ENCODE measurements around the gene ESYT2.

ESYT2 gene

DNA sequence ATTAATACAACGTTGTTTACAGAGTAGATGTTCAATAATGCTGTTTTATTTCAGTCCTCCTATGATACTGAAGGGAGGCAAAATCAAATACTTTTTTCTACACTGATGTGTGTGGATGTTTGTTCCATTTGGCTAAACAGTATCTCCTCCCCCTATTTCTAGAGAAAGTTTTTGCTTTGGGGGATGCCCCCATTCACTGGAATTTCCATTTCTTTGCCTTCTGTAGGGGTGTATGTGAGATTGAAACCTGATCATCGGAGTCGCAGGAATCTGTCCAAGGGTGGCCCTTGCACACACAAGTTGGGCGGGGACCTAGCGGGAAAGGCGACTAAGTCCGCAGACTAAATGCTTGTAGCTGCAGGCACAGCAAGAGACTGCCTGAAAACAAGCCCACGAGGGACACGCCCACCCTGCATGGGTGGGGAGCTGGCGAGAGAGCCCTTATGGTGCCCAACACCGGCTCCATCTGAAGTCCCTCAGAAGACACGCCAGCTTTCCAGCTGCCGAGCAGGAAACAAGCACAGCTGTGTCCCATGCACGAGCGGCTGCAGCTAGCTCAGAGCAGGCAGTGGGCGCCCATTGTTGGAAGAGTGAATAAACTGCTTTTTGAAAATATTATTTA lies 58.0 kb downstream of the ESYT2 start:
- no peak for DNase-seq (ENCODE audit: low read depth, low spot score)

DNA sequence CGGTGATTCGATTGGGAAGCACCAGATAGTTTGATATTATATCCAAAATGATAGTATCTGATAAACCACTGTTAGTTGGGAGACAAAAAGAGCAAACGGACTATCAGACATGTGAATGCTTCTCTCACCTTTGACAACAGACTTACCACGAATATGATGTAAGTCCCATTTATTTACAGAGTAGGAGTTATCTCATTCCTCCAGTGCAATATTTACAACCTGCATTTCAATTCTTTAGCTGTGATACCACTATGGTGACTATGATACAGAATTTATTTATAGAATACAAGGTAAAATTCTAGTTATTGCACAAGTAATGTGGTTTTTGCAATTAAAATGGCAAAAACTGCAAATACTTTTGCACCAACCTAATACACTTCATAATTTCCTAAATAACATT lies 61.6 kb downstream of the ESYT2 start:
- no peak for DNase-seq (ENCODE audit: low read depth, low spot score)

DNA sequence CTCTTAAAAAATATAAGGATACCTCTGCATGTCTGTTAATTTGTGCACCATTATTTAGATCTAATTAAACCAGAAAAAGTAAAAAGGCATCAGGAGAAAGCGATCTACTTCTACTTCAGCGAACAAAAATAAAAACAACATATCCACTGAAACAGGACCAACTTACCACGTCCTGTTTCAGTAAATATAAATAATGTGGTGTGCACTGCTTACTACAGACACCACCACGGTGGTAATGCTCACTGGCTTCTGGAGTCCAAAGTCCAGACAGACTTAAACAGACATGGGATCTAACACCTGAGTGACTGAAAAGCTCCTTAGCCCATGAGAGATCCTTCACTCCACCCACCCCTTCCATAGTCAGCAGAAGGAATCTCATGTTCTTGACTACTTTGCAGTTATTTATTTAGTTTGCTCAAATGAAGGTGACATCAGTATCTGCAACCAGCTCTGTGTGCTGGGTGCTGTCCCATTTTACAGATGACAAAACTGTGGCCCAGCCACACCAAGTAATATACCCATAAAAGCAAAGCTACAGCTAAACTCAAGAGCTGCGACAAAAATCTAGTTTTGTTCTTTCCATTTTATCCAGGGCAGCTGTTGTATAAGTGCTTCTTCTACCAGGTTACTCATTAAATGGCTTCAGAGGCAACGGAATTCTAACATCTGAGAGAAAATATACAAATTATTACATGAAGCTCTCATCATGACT lies 62.6 kb downstream of the ESYT2 start:
- no peak for DNase-seq (ENCODE audit: low read depth, low spot score)

DNA sequence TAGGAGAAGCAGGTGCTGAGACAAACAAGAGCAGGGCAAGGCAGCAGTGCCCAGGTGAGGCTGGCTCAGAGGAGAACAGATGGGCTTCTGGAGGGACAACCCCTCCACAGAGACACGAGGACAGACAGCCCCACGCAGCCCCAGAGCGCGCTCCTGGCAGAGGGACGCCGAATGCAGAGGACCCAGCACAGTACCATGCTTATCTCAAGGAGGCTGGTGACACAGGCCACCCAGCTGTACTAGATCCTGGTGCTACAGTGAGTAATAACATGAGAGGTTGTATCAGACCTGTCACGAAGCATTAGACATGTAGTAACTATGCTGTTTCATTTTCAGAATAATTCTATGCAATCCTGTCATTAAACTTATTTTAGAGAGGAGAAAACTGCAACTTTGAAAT lies 64.3 kb downstream of the ESYT2 start:
- DNase-seq (ENCODE audit: low read depth, low spot score): no peak

DNA sequence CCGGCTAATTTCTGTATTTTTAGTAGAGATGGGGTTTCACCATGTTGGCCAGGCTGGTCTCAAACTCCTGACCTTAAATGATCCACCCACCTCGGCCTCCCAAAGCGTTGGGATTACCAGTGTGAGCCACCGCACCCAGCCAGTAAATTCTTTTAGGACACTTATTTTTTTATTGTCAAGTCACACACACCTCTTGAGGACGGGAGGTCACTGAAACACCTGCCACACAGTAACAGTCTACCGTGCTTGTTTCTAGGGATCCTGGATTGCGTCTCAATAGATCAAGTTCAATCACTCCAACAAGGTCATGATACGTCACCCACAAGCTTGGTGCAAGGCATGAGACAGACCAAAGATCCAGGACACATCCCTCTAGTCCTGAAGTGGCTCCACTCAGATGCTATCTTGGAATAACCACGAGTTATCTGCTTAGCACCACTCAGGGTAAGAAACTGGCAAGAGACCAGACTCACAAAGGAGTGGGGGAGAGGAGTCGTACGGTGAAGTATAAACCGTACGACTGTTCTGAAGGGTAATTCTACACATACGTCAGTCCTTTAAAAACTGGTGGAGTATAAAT lies 65.8 kb downstream of the ESYT2 start:
- no peak for DNase-seq (ENCODE audit: low read depth, low spot score)

DNA sequence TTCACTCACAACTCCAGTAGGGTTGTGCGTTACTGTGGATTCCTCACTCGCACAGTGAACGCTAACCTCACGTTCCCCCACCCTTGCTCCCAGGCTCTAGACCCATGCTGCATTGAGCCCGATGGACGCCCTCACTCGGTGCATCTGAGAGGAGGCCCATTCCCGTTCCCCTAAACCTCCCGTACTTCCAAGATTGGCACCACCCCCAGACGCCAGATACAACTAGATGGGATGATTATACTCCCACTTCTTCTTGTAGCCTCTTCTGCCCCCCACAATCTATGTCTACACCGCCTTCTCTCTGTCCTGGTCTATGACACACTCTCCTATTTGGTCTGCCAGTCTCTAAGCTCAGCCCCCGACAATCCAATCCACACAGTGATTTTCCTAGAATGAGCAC lies 67.4 kb downstream of the ESYT2 start:
- no peak for DNase-seq (ENCODE audit: low read depth, low spot score)

DNA sequence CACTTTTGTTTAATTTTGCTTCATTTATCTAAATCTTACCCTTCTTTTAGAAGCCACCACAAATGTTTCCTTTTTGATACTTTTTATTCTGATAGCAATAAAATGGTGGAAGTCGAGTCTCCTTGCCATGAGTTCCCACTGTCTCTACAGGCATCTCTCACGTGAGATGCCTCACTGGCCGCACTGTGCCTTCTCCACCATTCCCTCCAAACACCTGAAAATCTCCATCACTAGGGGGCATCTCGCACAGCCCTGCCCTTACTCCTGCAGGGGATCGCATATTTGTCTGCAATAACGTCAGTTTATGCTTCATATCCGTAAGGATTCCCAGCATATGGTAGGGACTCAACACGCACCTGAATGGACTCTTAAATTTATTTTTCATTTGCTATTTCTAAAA lies 68.4 kb downstream of the ESYT2 start:
- no peak for DNase-seq (ENCODE audit: low read depth, low spot score)

DNA sequence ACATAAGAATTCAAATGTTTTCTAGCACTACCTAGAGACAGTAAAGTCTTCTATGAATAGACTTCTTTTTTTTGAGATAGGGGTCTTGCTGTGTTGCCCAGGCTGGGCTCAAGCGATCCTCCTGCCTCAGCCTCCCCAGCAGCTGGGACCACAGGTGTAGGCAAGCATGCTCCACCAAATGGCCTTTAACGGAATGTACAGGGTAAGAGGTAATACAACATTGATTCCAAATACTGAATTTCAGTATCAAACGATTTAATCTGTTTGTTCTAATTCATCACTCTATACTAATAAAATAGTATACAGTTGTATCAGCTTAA lies 68.9 kb downstream of the ESYT2 start:
- no peak for DNase-seq (ENCODE audit: low read depth, low spot score)

DNA sequence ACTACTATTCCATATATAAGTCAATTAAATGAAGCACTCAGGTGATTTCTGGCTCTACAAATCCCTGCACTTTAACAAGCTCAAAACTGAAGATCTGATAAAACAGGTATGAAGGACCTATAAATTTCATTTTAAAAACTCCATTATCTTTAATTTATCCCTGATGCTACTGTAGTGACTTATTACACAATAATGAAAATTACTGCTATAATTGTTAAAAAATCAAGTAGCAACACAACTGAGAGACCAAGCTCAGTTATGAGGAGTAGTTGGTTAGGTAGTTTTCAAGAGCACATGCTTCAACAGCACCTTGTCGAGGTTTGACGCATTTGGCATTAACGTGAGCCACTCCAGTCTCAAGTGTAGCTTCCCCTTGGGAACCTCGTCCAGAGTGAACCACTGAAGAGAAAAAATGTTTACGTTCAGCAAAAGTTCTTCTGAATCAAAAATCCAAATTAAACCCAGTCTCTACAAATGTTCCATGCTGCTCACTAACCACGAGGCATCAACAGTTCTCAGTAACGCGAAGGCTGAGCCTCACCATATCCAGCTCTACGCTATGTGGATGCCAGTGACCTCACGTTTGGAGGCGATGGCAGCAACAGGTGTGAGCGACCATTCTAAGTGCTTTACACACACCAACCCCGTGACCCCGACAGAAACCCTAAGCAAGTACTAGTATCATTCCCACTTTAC lies 69.4 kb downstream of the ESYT2 start:
- DNase-seq (ENCODE audit: low read depth, low spot score): no peak

DNA sequence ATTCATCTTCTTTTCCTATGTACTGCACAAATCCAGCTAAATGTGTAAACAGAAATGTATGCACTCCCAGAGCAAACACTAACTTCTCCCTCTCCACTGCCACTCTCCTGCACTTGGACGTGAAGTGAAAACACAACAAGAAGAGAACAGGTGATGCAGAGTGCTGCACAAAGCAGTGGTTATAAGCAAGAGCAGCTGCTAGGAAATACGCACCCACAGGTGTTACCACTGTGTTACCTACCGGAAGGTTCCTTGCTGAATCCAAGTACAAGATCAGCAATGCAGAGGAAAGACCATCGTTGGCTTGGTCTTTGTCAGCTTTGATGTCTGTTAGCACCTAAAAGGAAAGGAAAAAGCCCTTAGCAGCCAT lies 70.1 kb downstream of the ESYT2 start:
- DNase-seq (ENCODE audit: low read depth, low spot score): no peak

DNA sequence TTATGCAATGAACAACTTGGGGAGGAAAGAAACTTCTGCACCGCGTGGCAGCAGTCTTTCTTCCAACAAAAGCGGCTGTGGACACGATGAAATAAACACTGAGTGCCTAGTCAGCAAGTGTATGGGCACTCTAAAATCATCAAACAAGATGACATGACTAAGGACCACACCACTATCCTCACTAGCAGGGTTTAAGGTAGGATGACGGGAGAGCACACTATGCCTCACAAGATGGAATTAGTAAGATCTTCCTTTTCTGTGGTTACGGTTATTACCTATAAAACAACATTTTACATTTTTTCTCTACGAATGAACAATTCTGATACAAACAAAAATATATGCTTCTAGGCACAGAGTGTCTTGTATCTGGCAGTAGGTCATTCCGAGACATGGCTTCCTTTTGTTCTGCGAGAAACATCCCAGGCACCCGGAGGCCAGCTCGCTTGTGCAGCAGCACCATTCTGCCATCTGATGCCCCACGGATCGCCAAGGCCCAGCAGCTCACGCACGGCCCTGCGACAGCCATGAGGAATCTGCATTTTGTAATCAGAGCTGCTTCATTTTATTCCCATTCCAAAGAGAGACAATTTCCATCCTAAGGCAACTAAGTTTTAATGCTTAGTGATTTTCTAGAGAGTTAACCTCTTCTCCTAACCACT lies 70.6 kb downstream of the ESYT2 start:
- no peak for DNase-seq (ENCODE audit: low read depth, low spot score)

DNA sequence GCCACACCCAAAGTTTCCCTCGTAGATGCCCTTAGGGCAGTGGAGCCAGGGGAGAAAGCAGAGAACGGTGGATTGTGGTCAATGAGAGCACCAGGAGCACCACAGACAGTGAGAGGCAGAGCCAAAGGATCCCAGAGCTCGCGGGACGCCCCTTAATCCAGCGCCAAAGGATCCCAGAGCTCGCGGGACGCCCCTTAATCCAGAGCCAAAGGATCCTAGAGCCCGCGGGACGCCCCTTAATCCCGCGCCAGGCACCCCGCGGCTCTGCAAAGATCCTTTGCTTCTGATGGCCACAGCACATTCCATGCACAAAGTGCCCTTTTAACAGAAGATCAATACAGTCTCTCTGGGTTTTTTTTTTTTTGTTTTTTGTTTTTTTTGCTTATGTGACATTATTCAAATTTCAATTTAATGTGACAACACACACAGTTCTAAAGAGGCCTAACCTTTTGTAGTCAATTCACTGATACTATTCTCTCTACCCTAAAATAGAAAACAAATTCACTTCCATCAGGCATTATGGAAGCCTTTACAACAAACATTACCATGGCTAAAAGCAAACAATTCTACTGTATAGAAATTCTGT lies 71.8 kb downstream of the ESYT2 start:
- DNase-seq (ENCODE audit: low read depth, low spot score): no peak

DNA sequence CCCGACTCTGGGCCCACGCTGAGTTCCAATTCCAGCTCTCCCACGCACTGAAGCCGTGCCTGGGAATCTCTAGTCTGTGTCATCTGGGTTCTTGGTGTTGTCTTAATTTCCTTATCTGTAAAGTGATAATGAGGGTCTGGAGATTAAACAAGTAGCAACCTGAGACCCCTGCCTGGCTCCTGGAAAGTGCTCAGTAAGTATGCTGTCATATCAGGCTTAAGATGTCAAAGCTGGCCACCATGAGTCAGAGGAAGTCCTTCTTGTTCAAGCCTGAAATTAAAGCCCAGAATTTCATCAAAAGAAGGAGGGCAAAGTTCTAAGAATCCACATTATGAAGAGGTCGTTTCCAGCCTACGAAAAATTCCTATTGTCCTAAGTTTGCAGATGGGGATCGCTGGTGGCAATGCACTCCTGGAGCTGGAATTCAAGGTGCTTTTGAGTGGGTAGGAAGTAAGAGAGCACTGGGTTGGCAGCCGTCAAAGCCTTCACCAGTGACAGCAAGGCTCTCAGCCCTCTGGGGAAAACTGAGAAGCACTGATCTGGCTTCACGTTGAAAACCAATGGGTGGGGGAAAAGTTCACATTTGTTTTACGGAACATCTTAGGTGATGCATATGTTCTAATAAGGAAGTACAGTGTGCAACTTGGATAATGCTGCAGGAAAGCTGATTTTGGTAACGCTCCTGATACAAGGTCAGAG lies 74.4 kb downstream of the ESYT2 start:
- no peak for DNase-seq (ENCODE audit: low read depth, low spot score)

DNA sequence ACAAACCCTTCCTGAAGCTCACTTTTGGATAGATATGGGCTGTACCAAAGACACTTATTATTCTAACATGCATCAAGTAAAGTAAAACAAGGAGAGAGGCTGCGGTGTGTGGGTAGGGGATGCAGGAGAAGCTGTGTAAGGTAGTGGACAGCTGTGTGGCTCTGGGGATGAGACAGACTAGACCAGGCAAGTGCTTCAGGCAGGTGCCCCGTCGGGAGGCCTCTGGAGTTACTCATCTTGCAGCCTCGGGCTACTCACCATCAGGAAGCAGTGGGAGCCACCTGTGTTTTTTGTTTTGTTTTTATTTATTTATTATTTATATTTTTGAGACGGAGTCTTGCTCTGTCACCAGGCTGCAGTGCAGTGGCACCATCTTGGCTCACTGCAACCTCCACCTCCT lies 75.4 kb downstream of the ESYT2 start:
- DNase-seq (ENCODE audit: low read depth, low spot score): no peak

DNA sequence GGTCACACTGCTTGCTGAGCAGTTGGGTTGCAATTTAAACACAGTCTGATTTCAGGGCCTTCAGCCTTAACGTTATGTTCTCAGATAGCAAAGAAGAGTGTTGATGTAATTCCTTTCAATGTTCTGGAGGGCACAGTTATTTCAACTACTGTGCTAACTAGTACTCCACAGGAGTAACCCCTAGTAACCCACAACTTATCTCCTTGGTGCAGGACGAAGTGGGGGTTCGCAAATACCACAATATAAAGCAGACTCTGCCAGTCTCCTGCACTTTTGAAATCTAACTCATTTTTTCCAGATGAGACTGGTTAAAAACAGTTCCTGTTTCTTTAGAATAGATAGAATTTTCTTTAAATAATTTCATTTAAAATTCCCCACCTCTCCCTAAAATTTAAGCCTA lies 77.6 kb downstream of the ESYT2 start:
- DNase-seq (ENCODE audit: low read depth, low spot score): no peak

DNA sequence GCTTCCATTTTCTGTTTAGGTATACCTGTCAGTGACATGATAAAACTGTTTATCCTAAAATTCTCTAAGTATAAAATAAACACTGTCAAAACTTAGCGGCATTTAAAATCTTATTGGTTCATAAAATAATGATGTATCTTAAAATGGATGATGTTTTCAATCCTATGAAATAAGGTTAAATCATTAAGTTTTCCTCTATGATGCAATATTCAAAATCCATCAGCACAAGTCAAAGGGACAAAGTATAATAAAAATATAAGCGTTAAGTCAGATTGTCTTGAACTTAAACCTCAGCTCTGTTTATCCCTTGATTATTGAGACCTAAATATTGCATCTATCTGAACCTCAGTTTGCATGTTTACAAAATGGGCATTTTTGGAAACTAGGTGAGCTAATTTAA lies 78.1 kb downstream of the ESYT2 start:
- DNase-seq (ENCODE audit: low read depth, low spot score): no peak

DNA sequence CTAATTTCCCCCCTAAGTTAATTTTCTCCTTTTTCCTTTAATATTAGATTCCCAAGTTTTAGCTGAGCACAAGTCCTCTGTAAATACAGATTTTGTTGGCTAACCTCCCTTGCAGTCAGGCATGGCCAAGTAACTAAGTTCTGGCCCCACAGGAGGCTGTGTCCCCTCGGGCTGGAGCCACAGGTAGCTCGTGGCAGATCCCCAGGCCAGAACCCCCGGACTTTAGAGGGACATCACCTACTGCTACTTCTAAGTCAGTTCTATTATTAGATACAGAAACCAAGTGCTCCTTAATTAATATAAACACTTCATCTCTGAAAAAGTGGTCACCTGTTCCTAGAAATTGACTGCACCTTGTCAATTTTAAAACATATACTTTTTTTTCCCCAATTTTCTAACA lies 78.6 kb downstream of the ESYT2 start:
- no peak for DNase-seq (ENCODE audit: low read depth, low spot score)

DNA sequence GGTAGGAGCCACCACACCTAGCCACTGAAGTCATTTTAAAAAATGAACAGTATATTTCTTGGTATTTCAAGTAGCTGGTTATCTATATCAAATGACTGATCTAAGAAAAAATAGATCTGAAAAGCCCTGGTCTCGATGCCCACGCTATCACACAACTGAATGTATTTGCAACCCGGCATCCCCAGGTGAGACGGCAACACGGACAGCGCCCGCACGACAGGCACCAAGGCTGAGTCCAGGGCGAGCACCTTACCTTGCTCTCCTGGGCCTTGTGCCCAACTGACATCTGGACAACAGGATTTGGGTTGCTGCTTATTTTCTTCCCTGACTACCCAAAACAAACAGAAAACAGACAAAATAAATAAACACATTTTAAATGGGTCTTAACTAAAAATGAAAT lies 79.9 kb downstream of the ESYT2 start:
- DNase-seq (ENCODE audit: low read depth, low spot score): no peak

DNA sequence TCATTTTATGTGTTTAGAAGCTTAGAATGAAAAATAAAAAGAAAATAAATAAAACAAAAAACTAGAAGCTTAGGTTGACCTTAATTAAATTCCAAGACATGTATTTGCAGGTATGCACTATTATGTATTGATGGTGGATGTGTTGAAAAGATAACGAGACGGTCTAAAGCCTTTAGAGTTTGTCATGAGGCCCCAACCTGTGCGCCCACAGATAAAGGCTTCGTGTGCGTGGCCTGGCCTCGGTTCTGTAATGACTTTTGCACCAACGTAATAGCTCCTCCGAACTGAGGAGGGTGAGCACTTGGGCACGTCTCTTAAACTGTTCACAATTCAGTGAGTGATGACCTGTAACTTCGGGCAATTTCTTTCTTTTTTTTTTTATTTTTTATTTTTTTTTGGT lies 81.0 kb downstream of the ESYT2 start:
- no peak for DNase-seq (ENCODE audit: low read depth, low spot score)

DNA sequence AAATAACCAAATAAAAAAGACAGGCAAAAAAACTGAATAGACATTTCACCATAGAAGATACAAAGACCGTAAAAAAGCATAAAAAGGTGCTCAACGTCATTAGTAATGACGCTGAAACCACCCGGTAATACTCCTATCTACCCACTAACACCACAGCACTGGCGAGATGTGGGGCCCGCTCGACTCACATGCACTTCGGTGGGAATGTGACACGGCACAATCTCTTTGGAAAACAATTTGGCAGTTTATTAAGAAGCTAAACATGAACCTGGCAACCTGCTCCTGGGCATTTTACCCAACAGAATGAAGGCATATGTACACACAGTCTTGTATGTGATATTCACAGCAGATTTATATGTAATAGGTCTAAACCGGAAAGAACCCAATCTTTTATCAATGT lies 81.9 kb downstream of the ESYT2 start:
- no peak for DNase-seq (ENCODE audit: low read depth, low spot score)

DNA sequence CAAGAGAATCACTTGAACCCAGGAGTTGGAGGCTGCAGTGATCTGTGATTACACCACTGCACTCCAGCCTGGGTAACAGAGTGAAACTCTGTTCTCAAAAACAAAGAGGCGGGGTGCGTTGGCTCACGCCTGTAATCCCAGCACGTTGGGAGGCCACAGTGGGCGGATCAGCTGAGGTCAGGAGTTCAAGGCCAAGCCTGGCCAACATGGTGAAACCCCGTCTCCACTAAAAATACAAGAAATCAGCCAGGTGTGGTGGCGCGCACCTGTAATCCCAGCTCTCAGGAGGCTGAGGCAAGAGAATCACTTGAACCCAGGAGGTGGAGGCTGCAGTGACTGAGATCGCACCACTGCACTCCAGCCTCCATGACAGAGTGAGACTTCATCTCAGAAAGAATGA lies 82.4 kb downstream of the ESYT2 start:
- no peak for DNase-seq (ENCODE audit: low read depth, low spot score)

Measured in activated CD4-positive, CD25-positive, alpha-beta regulatory T cell treated with anti-CD3 and anti-CD28 coated beads, Interleukin-2, amount 50 U/mL, for 16 hours (primary cell).